Loucy (cell line): Measurements from ENCODE around the gene GPR35.

Source experiments
- H2AFZ ChIP-seq: fragments of 200-600 bp; sonication (generic); 2 replicates; pipeline ENCODE4 v1.6.0; 2016; ENCODE audit warnings: antibody characterized with exemption, mild to moderate bottlenecking, low read length, moderate library complexity
- H3F3A ChIP-seq: fragments of 200-600 bp; 2 replicates; pipeline ENCODE4 v1.6.0; 2016; ENCODE audit warnings: antibody characterized with exemption, low read depth, mild to moderate bottlenecking
- H3K27me3 ChIP-seq: fragments of 200-600 bp; sonication (generic); 2 replicates; pipeline ENCODE4 v1.6.1; 2014; ENCODE audit warnings: low read length, mild to moderate bottlenecking; ENCODE audit not compliant: insufficient read depth, poor library complexity, severe bottlenecking
- H3K36me3 ChIP-seq: fragments of 200-600 bp; sonication (generic); 2 replicates; pipeline ENCODE4 v1.6.1; 2016; ENCODE audit warnings: low read length; ENCODE audit not compliant: insufficient read depth
- H3K4me1 ChIP-seq: fragments of 200-600 bp; sonication (generic); 2 replicates; pipeline ENCODE4 v1.5.1; 2014; ENCODE audit warnings: low read length, mild to moderate bottlenecking; ENCODE audit not compliant: insufficient read depth, poor library complexity, severe bottlenecking
- H3K4me2 ChIP-seq: fragments of 200-600 bp; sonication (generic); 2 replicates; pipeline ENCODE4 v1.6.0; 2014; ENCODE audit warnings: antibody characterized with exemption, low read length, low read depth, mild to moderate bottlenecking; ENCODE audit not compliant: poor library complexity, severe bottlenecking
- H3K4me3 ChIP-seq: fragments of 200-600 bp; sonication (generic); 2 replicates; pipeline ENCODE4 v1.5.1; 2014; ENCODE audit warnings: low read length, mild to moderate bottlenecking, mixed read lengths; ENCODE audit not compliant: poor library complexity, severe bottlenecking
- H3K79me2 ChIP-seq: fragments of 200-600 bp; sonication (generic); 2 replicates; pipeline ENCODE4 v1.6.1; 2014; ENCODE audit warnings: low read length; ENCODE audit not compliant: insufficient read depth
- H3K9ac ChIP-seq: fragments of 200-600 bp; sonication (generic); 2 replicates; pipeline ENCODE4 v1.6.0; 2014; ENCODE audit warnings: mild to moderate bottlenecking, low read depth, low read length, moderate library complexity; ENCODE audit not compliant: poor library complexity, severe bottlenecking
- H3K9me2 ChIP-seq: fragments of 200-600 bp; sonication (generic); replicated peaks from 2 replicates; pipeline ENCODE4 v1.6.1; 2016; ENCODE audit warnings: low read depth, low read length, mixed read lengths
- H3K9me3 ChIP-seq: fragments of 200-600 bp; sonication (generic); 2 replicates; pipeline ENCODE4 v1.6.1; 2014; ENCODE audit warnings: mild to moderate bottlenecking, antibody characterized with exemption, low read length, low read depth; ENCODE audit not compliant: insufficient read depth
- H4K20me1 ChIP-seq: fragments of 200-600 bp; sonication (generic); 2 replicates; pipeline ENCODE4 v1.6.0; 2014; ENCODE audit warnings: antibody characterized with exemption, low read length, mild to moderate bottlenecking; ENCODE audit not compliant: insufficient read depth, poor library complexity, severe bottlenecking
- EZH2phosphoT487 ChIP-seq: fragments of 200-600 bp; IDR thresholded peaks from 2 replicates; pipeline ENCODE4 v1.6.1; 2018; ENCODE audit warnings: antibody characterized with exemption, mild to moderate bottlenecking, moderate library complexity, borderline replicate concordance
- TF ChIP-seq, protein P1 (sequence below): fragments of 200-600 bp; sonication (generic); conservative IDR thresholded peaks from 2 replicates; pipeline ENCODE4 v1.5.1; 2014; ENCODE audit warnings: mild to moderate bottlenecking, antibody characterized with exemption, low read length

GPR35 gene

DNA sequence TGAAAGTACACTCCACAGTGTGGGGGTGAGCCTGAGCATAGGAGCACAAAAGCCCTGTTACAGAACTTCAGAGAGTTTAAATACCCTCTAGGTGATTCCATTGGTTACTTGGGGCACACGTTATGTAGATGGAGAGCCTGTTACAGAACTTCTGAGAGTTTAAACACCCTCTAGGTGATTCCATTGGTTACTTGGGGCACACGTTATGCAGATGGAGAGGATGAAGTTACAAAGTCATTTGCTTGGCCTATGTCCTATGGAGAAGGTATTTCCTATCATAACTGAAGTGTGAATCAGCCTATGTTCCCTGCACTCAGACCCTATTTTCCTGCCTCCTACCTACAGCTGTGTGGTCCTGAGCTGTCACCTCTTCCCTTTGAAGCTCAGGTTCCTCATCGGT is 42.5 kb upstream of the GPR35 start:
- TF ChIP-seq EZH2phosphoT487: no peak
- TF ChIP-seq, protein P1, sequence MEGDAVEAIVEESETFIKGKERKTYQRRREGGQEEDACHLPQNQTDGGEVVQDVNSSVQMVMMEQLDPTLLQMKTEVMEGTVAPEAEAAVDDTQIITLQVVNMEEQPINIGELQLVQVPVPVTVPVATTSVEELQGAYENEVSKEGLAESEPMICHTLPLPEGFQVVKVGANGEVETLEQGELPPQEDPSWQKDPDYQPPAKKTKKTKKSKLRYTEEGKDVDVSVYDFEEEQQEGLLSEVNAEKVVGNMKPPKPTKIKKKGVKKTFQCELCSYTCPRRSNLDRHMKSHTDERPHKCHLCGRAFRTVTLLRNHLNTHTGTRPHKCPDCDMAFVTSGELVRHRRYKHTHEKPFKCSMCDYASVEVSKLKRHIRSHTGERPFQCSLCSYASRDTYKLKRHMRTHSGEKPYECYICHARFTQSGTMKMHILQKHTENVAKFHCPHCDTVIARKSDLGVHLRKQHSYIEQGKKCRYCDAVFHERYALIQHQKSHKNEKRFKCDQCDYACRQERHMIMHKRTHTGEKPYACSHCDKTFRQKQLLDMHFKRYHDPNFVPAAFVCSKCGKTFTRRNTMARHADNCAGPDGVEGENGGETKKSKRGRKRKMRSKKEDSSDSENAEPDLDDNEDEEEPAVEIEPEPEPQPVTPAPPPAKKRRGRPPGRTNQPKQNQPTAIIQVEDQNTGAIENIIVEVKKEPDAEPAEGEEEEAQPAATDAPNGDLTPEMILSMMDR: no peak
- peaks cover 41% of the 10 kb centered on the region for H3K79me2 ChIP-seq
- no peaks in the 10 kb centered on the region for H3K9me3 ChIP-seq
- H2AFZ ChIP-seq: no peak overlapping the region
- no peaks in the 10 kb centered on the region for H3K27me3 ChIP-seq
- no peak overlapping the region for H3K4me3 ChIP-seq
- no peaks in the 10 kb centered on the region for H3F3A ChIP-seq
- peaks cover 34% of the 10 kb centered on the region for H3K4me1 ChIP-seq
- H4K20me1 ChIP-seq: peaks cover 21% of the 10 kb centered on the region
- H3K9me2 ChIP-seq: no peaks in the 10 kb centered on the region
- H3K36me3 ChIP-seq: no peaks in the 10 kb centered on the region
- peak overlapping the region; percentile 55 for H3K9ac ChIP-seq
- peak overlapping the region; percentile 98 for H3K4me2 ChIP-seq

DNA sequence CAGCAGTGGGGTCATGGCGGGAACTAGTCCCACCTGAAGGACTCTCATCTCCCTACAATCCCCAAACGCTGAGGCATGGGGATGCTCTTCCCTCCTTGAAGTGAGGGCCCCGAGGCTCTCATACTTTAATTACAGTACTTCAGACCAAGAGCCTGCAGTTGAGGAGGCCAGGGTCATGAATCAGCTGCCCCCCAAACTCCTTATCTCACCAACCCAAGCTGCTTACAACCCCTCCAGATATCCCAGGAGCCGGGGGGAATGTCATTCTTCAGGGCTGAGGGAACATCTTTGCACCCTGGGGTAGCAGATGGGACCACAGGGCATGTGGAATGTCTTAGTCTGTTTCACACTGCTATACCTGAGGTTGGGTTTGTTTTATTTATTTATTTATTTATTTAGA is 41.5 kb upstream of the GPR35 start:
- H3K9ac ChIP-seq: peak overlapping the region; percentile 55
- H4K20me1 ChIP-seq: peaks cover 30% of the 10 kb centered on the region
- TF ChIP-seq EZH2phosphoT487: no peak
- TF ChIP-seq, protein P1: no peak

DNA sequence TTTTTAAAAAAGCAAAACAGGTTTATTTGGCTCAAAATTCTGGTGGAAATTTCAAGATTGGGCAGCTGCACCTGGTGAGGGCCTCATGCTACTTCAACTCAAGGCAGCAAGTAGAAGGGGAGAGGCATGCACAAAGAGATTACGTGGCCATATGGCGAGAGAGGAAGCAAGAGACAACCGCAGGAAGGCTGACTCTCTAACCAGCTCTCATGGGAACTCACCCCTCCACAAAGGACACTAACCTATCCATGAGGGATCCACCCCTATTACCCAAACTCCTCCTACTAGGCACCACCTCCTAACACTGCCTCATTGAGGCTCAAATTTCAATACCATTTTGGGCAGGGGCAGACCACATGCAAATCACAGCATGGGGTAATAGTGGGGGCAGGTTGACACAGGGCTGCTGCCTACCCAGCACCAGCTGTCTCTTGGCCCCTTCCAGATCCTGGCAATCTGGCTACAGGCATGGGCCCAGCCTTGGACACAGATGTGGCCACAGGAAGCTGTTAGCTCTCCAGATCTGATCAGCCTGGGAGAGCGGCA is 40.7 kb upstream of the GPR35 start:
- Histone ChIP-seq H4K20me1 (peaks cover 37% of the 10 kb centered on the region), H3K4me1 (peaks cover 46% of the 10 kb centered on the region), H3K36me3 (no peaks in the 10 kb centered on the region), H3K4me3 (peak overlapping the region; percentile 99), H3F3A (no peaks in the 10 kb centered on the region), H3K27me3 (no peaks in the 10 kb centered on the region), H2AFZ (no peak overlapping the region), H3K9me2 (no peaks in the 10 kb centered on the region), H3K9me3 (no peaks in the 10 kb centered on the region), H3K9ac (peak overlapping the region; percentile 86), H3K4me2 (peak overlapping the region; percentile 98), H3K79me2 (peaks cover 59% of the 10 kb centered on the region)
- TF ChIP-seq EZH2phosphoT487: no peak
- TF ChIP-seq, protein P1: no peak

More for the DNA sequence above, 41.5 kb upstream of the GPR35 start:
- Histone ChIP-seq H3K4me1 (peaks cover 43% of the 10 kb centered on the region), H3K27me3 (no peaks in the 10 kb centered on the region), H2AFZ (no peak overlapping the region), H3K79me2 (peaks cover 51% of the 10 kb centered on the region), H3K9me2 (no peaks in the 10 kb centered on the region), H3K4me2 (peak overlapping the region; percentile 98), H3F3A (no peaks in the 10 kb centered on the region), H3K36me3 (no peaks in the 10 kb centered on the region), H3K4me3 (peak overlapping the region; percentile 55), H3K9me3 (no peaks in the 10 kb centered on the region)
